GM12878 (cell line): ENCODE results near the gene APPL2.

Source experiments
- HDGF ChIP-seq: fragments of 450-650 bp; IDR thresholded peaks from 2 replicates; pipeline ENCODE4 v1.6.1; 2016; ENCODE audit warnings: antibody characterized with exemption
- JUND ChIP-seq: IDR thresholded peaks from 2 replicates; pipeline ENCODE4 v1.6.1; 2012; ENCODE audit warnings: low read depth, mild to moderate bottlenecking, low read length, improper control_type of control experiment, moderate library complexity
- KAT2A ChIP-seq: conservative IDR thresholded peaks from 2 replicates; pipeline ENCODE4 v1.6.1; 2011; ENCODE audit warnings: low read depth, low read length; ENCODE audit not compliant: control insufficient read depth
- NFYA ChIP-seq: IDR thresholded peaks from 2 replicates; pipeline ENCODE4 v1.6.1; 2011; ENCODE audit warnings: low read depth, mild to moderate bottlenecking, low read length, improper control_type of control experiment, borderline replicate concordance
- SRF ChIP-seq, 2 experiments: IDR thresholded peaks; 2 replicates each; pipeline ENCODE4 v1.6.1; 2011; ENCODE audit warnings: low read depth in 2 of 2, low read length in 2 of 2, mild to moderate bottlenecking in 1 of 2, moderate library complexity in 1 of 2
- STAT3 ChIP-seq: IDR thresholded peaks from 2 replicates; pipeline ENCODE4 v1.6.1; 2011; ENCODE audit warnings: low read depth, low read length, improper control_type of control experiment
- ZNF384 ChIP-seq: IDR thresholded peaks from 2 replicates; pipeline ENCODE4 v1.6.1; 2012; ENCODE audit warnings: low read depth, mild to moderate bottlenecking, low read length, improper control_type of control experiment, borderline replicate concordance
- TF ChIP-seq, protein P1 (sequence below), 3 experiments: IDR thresholded peaks in 2 of 3; conservative IDR thresholded peaks in 1 of 3; 2 replicates each; pipeline ENCODE4 v1.5.1; 2011; ENCODE audit warnings: low read depth in 3 of 3, low read length in 3 of 3, mild to moderate bottlenecking in 3 of 3, control low read depth in 2 of 3, moderate library complexity in 2 of 3, inconsistent platforms in 1 of 3, mixed read lengths in 1 of 3; ENCODE audit not compliant: control insufficient read depth in 2 of 3, insufficient read depth in 1 of 3; ENCODE audit errors: extremely low read depth in 1 of 3

GRCh38 chr12:105229371-105229770 is 6.6 kb downstream of the APPL2 start:
- TF ChIP-seq, protein P1, sequence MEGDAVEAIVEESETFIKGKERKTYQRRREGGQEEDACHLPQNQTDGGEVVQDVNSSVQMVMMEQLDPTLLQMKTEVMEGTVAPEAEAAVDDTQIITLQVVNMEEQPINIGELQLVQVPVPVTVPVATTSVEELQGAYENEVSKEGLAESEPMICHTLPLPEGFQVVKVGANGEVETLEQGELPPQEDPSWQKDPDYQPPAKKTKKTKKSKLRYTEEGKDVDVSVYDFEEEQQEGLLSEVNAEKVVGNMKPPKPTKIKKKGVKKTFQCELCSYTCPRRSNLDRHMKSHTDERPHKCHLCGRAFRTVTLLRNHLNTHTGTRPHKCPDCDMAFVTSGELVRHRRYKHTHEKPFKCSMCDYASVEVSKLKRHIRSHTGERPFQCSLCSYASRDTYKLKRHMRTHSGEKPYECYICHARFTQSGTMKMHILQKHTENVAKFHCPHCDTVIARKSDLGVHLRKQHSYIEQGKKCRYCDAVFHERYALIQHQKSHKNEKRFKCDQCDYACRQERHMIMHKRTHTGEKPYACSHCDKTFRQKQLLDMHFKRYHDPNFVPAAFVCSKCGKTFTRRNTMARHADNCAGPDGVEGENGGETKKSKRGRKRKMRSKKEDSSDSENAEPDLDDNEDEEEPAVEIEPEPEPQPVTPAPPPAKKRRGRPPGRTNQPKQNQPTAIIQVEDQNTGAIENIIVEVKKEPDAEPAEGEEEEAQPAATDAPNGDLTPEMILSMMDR (IDR thresholded peaks at IDR 0.05 in 2 of 3, conservative IDR thresholded peaks at IDR 0.05 in 1 of 3; ENCODE audit: control insufficient read depth in 2 of 3, extremely low read depth in 1 of 3, insufficient read depth in 1 of 3, low read depth in 3 of 3, low read length in 3 of 3), result no peak
- TF ChIP-seq KAT2A (no peak), HDGF (no peak), NFYA (no peak), JUND (no peak), SRF (IDR thresholded peaks at IDR 0.05; ENCODE audit: low read depth in 2 of 2, low read length in 2 of 2) (no peak), ZNF384 (no peak), STAT3 (no peak)
